GM23248 (cell line): ENCODE results near the gene ARHGEF12. TPM values are rescaled to one million over a fixed set of nuclear protein-coding genes. Genes with fewer than 3 reads are reported as not detected.

Source experiments
- DNase-seq: peaks from one replicate; pipeline ENCODE4 v3.0.0-alpha.2; 2015
- H2AFZ ChIP-seq: fragments of 200-600 bp; sonication (generic); 2 replicates; pipeline ENCODE4 v1.6.1; 2016; ENCODE audit warnings: antibody characterized with exemption
- H3F3A ChIP-seq: fragments of 200-600 bp; sonication (generic); 2 replicates; pipeline ENCODE4 v1.6.1; 2016; ENCODE audit warnings: mild to moderate bottlenecking, antibody characterized with exemption, mixed run types; ENCODE audit not compliant: insufficient read depth
- H3K27ac ChIP-seq: fragments of 200-600 bp; sonication (generic); 2 replicates; pipeline ENCODE4 v1.5.1; 2016; ENCODE audit warnings: mild to moderate bottlenecking
- H3K27me3 ChIP-seq: fragments of 200-600 bp; sonication (generic); replicated peaks from 2 replicates; pipeline ENCODE4 v1.6.1; 2016; ENCODE audit warnings: mild to moderate bottlenecking; ENCODE audit not compliant: insufficient read depth
- H3K36me3 ChIP-seq: fragments of 200-600 bp; sonication (generic); 2 replicates; pipeline ENCODE4 v1.6.1; 2016; ENCODE audit warnings: low read depth, mild to moderate bottlenecking
- H3K4me1 ChIP-seq: fragments of 200-600 bp; sonication (generic); 2 replicates; pipeline ENCODE4 v1.6.1; 2016; ENCODE audit warnings: mild to moderate bottlenecking; ENCODE audit not compliant: insufficient read depth
- H3K4me2 ChIP-seq: fragments of 200-600 bp; sonication (generic); one replicate; pipeline ENCODE4 v1.6.1; 2016; ENCODE audit warnings: mild to moderate bottlenecking; ENCODE audit not compliant: unreplicated experiment
- H3K4me3 ChIP-seq: fragments of 200-600 bp; sonication (generic); 2 replicates; pipeline ENCODE4 v1.5.1; 2016; ENCODE audit warnings: mild to moderate bottlenecking
- H3K79me2 ChIP-seq: fragments of 200-600 bp; sonication (generic); 2 replicates; pipeline ENCODE4 v1.6.1; 2016; ENCODE audit warnings: mild to moderate bottlenecking; ENCODE audit not compliant: insufficient read depth
- H3K9ac ChIP-seq: fragments of 200-600 bp; sonication (generic); 2 replicates; pipeline ENCODE4 v1.6.1; 2016; ENCODE audit warnings: mild to moderate bottlenecking
- H3K9me2 ChIP-seq: fragments of 200-600 bp; sonication (generic); 2 replicates; pipeline ENCODE4 v1.6.1; 2016; ENCODE audit warnings: mixed run types, mild to moderate bottlenecking, moderate library complexity; ENCODE audit not compliant: insufficient read depth
- H3K9me3 ChIP-seq: fragments of 200-600 bp; sonication (generic); one replicate; pipeline ENCODE4 v1.6.1; 2017; ENCODE audit warnings: low read depth
- H4K20me1 ChIP-seq: fragments of 200-600 bp; sonication (generic); 2 replicates; pipeline ENCODE4 v1.6.0; 2016; ENCODE audit not compliant: insufficient read depth
- EZH2 ChIP-seq: fragments of 200-600 bp; sonication (generic); IDR thresholded peaks from 2 replicates; pipeline ENCODE4 v1.6.1; 2018; ENCODE audit warnings: antibody characterized with exemption, mild to moderate bottlenecking; ENCODE audit not compliant: insufficient read depth, poor library complexity, severe bottlenecking
- EZH2phosphoT487 ChIP-seq: fragments of 200-600 bp; sonication (generic); IDR thresholded peaks from 2 replicates; pipeline ENCODE4 v1.6.1; 2018; ENCODE audit warnings: antibody characterized with exemption, moderate library complexity, mild to moderate bottlenecking, low read depth; ENCODE audit not compliant: insufficient read depth
- whole genome bisulfite sequencing, 2 experiments: methylation state at CpG; one replicate each; pipeline ENCODE4 v1.1.6; 2015 to 2017; ENCODE audit warnings: low lambda C conversion rate in 2 of 2, low coverage in 1 of 2; ENCODE audit errors: missing lambda C conversion rate in 2 of 2; 5-methylcytosine and 5-hydroxymethylcytosine counted together
- in situ Hi-C: fragments of 300-500 bp; cut with MboI; formaldehyde crosslinking; loops from 2 replicates; pipeline ENCODE4 v1.15.0; 2020
- polyA plus RNA-seq: library from polyadenylated mRNA; unstranded; fragments of >200 nt; fragmentation: Nextera tagmentation; extraction: Ambion mirVana; gene quantifications from 2 replicates; pipeline ENCODE4 v1.2.1, GENCODE V29; 2016
- total RNA-seq: library from RNA; depleted of rRNA; stranded (reverse); fragments of >200 nt; shearing (Covaris generic); gene quantifications from 2 replicates; pipeline ENCODE4 v1.2.3, GENCODE V29; 2014

ARHGEF12 gene
- total and polyA plus RNA-seq, 2 experiments from 2014 or later: 20.4 to 52.7 TPM

GRCh38 chr11:120521176-120521575, 185.0 kb downstream of the ARHGEF12 start:
- Histone ChIP-seq H3K36me3 (no peaks in the 10 kb centered on the region), H4K20me1 (no peaks in the 10 kb centered on the region), H3K9me3 (no peaks in the 10 kb centered on the region), H3K4me3 (no peak overlapping the region), H3K9ac (no peak overlapping the region), H2AFZ (no peak overlapping the region), H3F3A (no peaks in the 10 kb centered on the region), H3K4me1 (no peaks in the 10 kb centered on the region), H3K9me2 (no peaks in the 10 kb centered on the region), H3K79me2 (no peaks in the 10 kb centered on the region), H3K4me2 (no peak overlapping the region), H3K27me3 (peaks cover 11% of the 10 kb centered on the region), H3K27ac (no peak overlapping the region)
- 68 to 77% methylated on average over 7 of the region's 7 CpGs for WGBS, 2 experiments
- TF ChIP-seq EZH2phosphoT487 (no peak), EZH2 (no peak)
- DNase-seq: no peak
- in situ Hi-C loops: loop anchor here (25.0 kb wide), 1 partner anchor 591 kb away; the partner anchor contains the start of gene TECTA

- H3K36me3 ChIP-seq: no peaks in the 10 kb centered on the region
- no peak for TF ChIP-seq EZH2phosphoT487
- TF ChIP-seq EZH2: no peak
- no peak overlapping the region for H3K9ac ChIP-seq
- peaks cover 2% of the 10 kb centered on the region; the same call in 1 of the 2 replicates for H3K4me1 ChIP-seq
- in situ Hi-C loops: loop anchor here (25.0 kb wide), 1 partner anchor 590 kb away; the partner anchor contains the start of gene TECTA
- peaks cover 9% of the 10 kb centered on the region for H3K27me3 ChIP-seq
- no peak overlapping the region for H3K4me2 ChIP-seq
- H3K9me2 ChIP-seq: no peaks in the 10 kb centered on the region
- 75 to 78% methylated on average over 9 to 11 of the region's 11 CpGs for WGBS, 2 experiments
- no peaks in the 10 kb centered on the region for H3F3A ChIP-seq
- no peaks in the 10 kb centered on the region for H3K79me2 ChIP-seq
- H3K27ac ChIP-seq: no peak overlapping the region
- H2AFZ ChIP-seq: no peak overlapping the region
- no peaks in the 10 kb centered on the region for H3K9me3 ChIP-seq
- DNase-seq: no peak
- H4K20me1 ChIP-seq: no peaks in the 10 kb centered on the region
- H3K4me3 ChIP-seq: no peak overlapping the region
These were observed 185.8 kb downstream of the ARHGEF12 start for GRCh38 chr11:120522021-120522420.

- H3K4me2 ChIP-seq: no peak overlapping the region
- no peaks in the 10 kb centered on the region for H3K36me3 ChIP-seq
- no peak overlapping the region for H2AFZ ChIP-seq
- no peaks in the 10 kb centered on the region for H3K9me2 ChIP-seq
- no peaks in the 10 kb centered on the region for H4K20me1 ChIP-seq
- TF ChIP-seq EZH2phosphoT487 (no peak), EZH2 (no peak)
- WGBS, 2 experiments: 71 to 73% methylated on average over 3 of the region's 3 CpGs
- H3K4me1 ChIP-seq: peaks cover 8% of the 10 kb centered on the region; the same call in 1 of the 2 replicates
- no peaks in the 10 kb centered on the region for H3F3A ChIP-seq
- no peak overlapping the region for H3K9ac ChIP-seq
- in situ Hi-C loops: loop anchor here (25.0 kb wide), 1 partner anchor 590 kb away; the partner anchor contains the start of gene TECTA
- H3K27ac ChIP-seq: no peak overlapping the region
- no peak overlapping the region for H3K4me3 ChIP-seq
- no peaks in the 10 kb centered on the region for H3K9me3 ChIP-seq
- DNase-seq: no peak
- no peaks in the 10 kb centered on the region for H3K79me2 ChIP-seq
- H3K27me3 ChIP-seq: peaks cover 3% of the 10 kb centered on the region; the same call in 1 of the 2 replicates
These were observed 186.5 kb downstream of the ARHGEF12 start for GRCh38 chr11:120522736-120523135.

GRCh38 chr11:120523196-120523595, 187.0 kb downstream of the ARHGEF12 start:
- H3K27ac ChIP-seq: no peak overlapping the region
- no peaks in the 10 kb centered on the region for H3F3A ChIP-seq
- DNase-seq: no peak
- H3K4me2 ChIP-seq: no peak overlapping the region
- in situ Hi-C loops: loop anchor here (25.0 kb wide), 1 partner anchor 589 kb away; the partner anchor contains the start of gene TECTA
- WGBS, 2 experiments: 64 to 65% methylated on average over 12 of the region's 12 CpGs
- no peaks in the 10 kb centered on the region for H3K9me2 ChIP-seq
- H3K4me3 ChIP-seq: no peak overlapping the region
- H3K27me3 ChIP-seq: peaks cover 3% of the 10 kb centered on the region; the same call in 1 of the 2 replicates
- no peak overlapping the region for H2AFZ ChIP-seq
- H3K9me3 ChIP-seq: no peaks in the 10 kb centered on the region
- no peaks in the 10 kb centered on the region for H3K79me2 ChIP-seq
- no peak overlapping the region for H3K9ac ChIP-seq
- H3K4me1 ChIP-seq: peaks cover 8% of the 10 kb centered on the region; the same call in 1 of the 2 replicates
- no peaks in the 10 kb centered on the region for H4K20me1 ChIP-seq
- TF ChIP-seq EZH2phosphoT487 (no peak), EZH2 (no peak)
- no peaks in the 10 kb centered on the region for H3K36me3 ChIP-seq
